Gastroesophageal sphincter (tissue), 4 donors: ENCODE results near the gene HPSE. TPM values are rescaled to one million over a fixed set of nuclear protein-coding genes. Genes with fewer than 3 reads are reported as not detected.

Experiments used
- ATAC-seq: fragments of 150-250 bp; one replicate; pipeline ENCODE4 v1.9.1; 2016; ENCODE audit warnings: mild to moderate bottlenecking, moderate library complexity
- H3K27ac ChIP-seq, 4 donors: fragments of 200-600 bp; sonication (generic) in 3 of 4; 1 replicate in 3 of 4; 2 replicates in 1 of 4; pipeline ENCODE4 v1.5.1; 2016 to 2019
- H3K27me3 ChIP-seq: fragments of 200-600 bp; sonication (generic); one replicate; pipeline ENCODE4 v1.5.1; 2019
- H3K36me3 ChIP-seq, 2 donors: fragments of 200-600 bp; sonication (generic); one replicate each; pipeline ENCODE4 v1.5.1; 2019; ENCODE audit warnings: control low read depth in 1 of 2
- H3K4me1 ChIP-seq, 3 donors: fragments of 200-600 bp; sonication (generic); 1 replicate in 2 of 3; 2 replicates in 1 of 3; pipeline ENCODE4 v1.5.1; 2016 to 2019; ENCODE audit warnings: control low read depth in 2 of 3
- H3K4me3 ChIP-seq, 2 donors: fragments of 200-600 bp; sonication (generic); one replicate each; pipeline ENCODE4 v1.5.1; 2019; ENCODE audit warnings: mild to moderate bottlenecking in 1 of 2, moderate library complexity in 1 of 2
- H3K9me3 ChIP-seq, 3 donors: fragments of 200-600 bp; sonication (generic); one replicate each; pipeline ENCODE4 v1.5.1; 2017 to 2019; ENCODE audit warnings: control low read depth in 2 of 3
- CTCF ChIP-seq, 4 experiments: fragments of 200-600 bp in 2 of 4; fragments of 450-650 bp in 2 of 4; sonication (generic) in 1 of 4; IDR thresholded peaks; one replicate each; pipeline ENCODE4 v1.5.1; 2017 to 2019; ENCODE audit warnings: antibody characterized with exemption in 4 of 4, mild to moderate bottlenecking in 2 of 4, moderate library complexity in 2 of 4
- EP300 ChIP-seq: sonication (generic); formaldehyde crosslinking; IDR thresholded peaks from one replicate; pipeline ENCODE4 v1.6.1; 2017; ENCODE audit warnings: antibody characterized with exemption, mild to moderate bottlenecking
- POLR2A ChIP-seq, 2 donors: fragments of 450-650 bp; IDR thresholded peaks; one replicate each; pipeline ENCODE4 v1.6.1; 2017; ENCODE audit warnings: antibody characterized with exemption in 2 of 2, mild to moderate bottlenecking in 2 of 2, moderate library complexity in 1 of 2
- POLR2AphosphoS5 ChIP-seq: sonication (generic); formaldehyde crosslinking; IDR thresholded peaks from one replicate; pipeline ENCODE4 v1.6.1; 2017; ENCODE audit warnings: antibody characterized with exemption
- WGBS, 2 donors: methylation state at CpG; one replicate each; pipeline ENCODE4 v1.1.5; 2018; ENCODE audit warnings: low coverage in 1 of 2; 5-methylcytosine and 5-hydroxymethylcytosine counted together
- total RNA-seq, 4 donors: library from RNA; depleted of rRNA; stranded (reverse); fragments of >200 nt; gene quantifications; one replicate each; pipeline ENCODE4 v1.1.0, GENCODE V29; 2016

Gene HPSE
- 1 to 10 TPM in 2 of 4 donors, under 1 TPM in 2; 0.47 to 3.3 (median 1.5) TPM for total RNA-seq

GRCh38 chr4:83334425-83335241 lies at the start of gene HPSE:
TSS of gene HPSE (minus strand) at chr4:83334848. CDS start at chr4:83334782, 66 bp downstream.
- no peak for TF ChIP-seq POLR2AphosphoS5
- no peak for TF ChIP-seq EP300
- TF ChIP-seq CTCF (IDR thresholded peaks at IDR 0.05), result no peak
- TF ChIP-seq POLR2A (IDR thresholded peaks at IDR 0.05), result no peak
- WGBS, 2 donors, result 1 to 2% methylated on average over 32 to 40 of the region's 63 CpGs
- peaks cover 0 to 14% (median 3%) of the 10 kb centered on the region in 3 donors for H3K4me1 ChIP-seq
- H3K9me3 ChIP-seq, result peaks cover 0 to 17% (median 0%) of the 10 kb centered on the region in 3 donors
- peaks cover 59% of the 10 kb centered on the region for H3K27me3 ChIP-seq
- ATAC-seq, result peak; percentile 81
- H3K4me3 ChIP-seq, result peak within 1 kb of the TSS; percentile 21 to 54
- no peaks in the 10 kb centered on the region for H3K36me3 ChIP-seq
- H3K27ac ChIP-seq, result peak within 1 kb of the TSS in 1 of 4 donors; percentile 32

- Histone ChIP-seq H3K4me1 (no peaks in the 10 kb centered on the region), H3K27me3 (no peaks in the 10 kb centered on the region), H3K36me3 (no peaks in the 10 kb centered on the region), H3K27ac (no peak overlapping the region), H3K4me3 (no peak overlapping the region), H3K9me3 (peaks cover 0 to 7% (median 0%) of the 10 kb centered on the region in 3 donors)
- 56 to 76% methylated on average over 2 of the region's 2 CpGs for WGBS, 2 donors
- TF ChIP-seq EP300 (no peak), POLR2A (IDR thresholded peaks at IDR 0.05) (no peak), CTCF (IDR thresholded peaks at IDR 0.05) (no peak), POLR2AphosphoS5 (no peak)
- ATAC-seq, result no peak
Observed at GRCh38 chr4:83382850-83383249, 48.2 kb upstream of the HPSE start.

GRCh38 chr4:83381173-83381572 lies 46.5 kb upstream of the HPSE start:
- H3K9me3 ChIP-seq, result peaks cover 0 to 7% (median 0%) of the 10 kb centered on the region in 3 donors
- no peak for TF ChIP-seq POLR2A (IDR thresholded peaks at IDR 0.05)
- TF ChIP-seq CTCF (IDR thresholded peaks at IDR 0.05), result no peak
- no peak for TF ChIP-seq EP300
- TF ChIP-seq POLR2AphosphoS5, result no peak
- no peak overlapping the region for H3K4me3 ChIP-seq
- no peaks in the 10 kb centered on the region for H3K4me1 ChIP-seq
- no peaks in the 10 kb centered on the region for H3K36me3 ChIP-seq
- H3K27ac ChIP-seq, result no peak overlapping the region
- H3K27me3 ChIP-seq, result no peaks in the 10 kb centered on the region
- 91 to 92% methylated on average over 3 to 4 of the region's 4 CpGs for WGBS, 2 donors
- ATAC-seq, result no peak

- H3K36me3 ChIP-seq, result no peaks in the 10 kb centered on the region
- TF ChIP-seq POLR2A (IDR thresholded peaks at IDR 0.05) (no peak), POLR2AphosphoS5 (no peak), EP300 (no peak), CTCF (IDR thresholded peaks at IDR 0.05) (no peak)
- H3K27me3 ChIP-seq, result no peaks in the 10 kb centered on the region
- 85 to 100% methylated on average over 2 to 4 of the region's 5 CpGs for WGBS, 2 donors
- no peaks in the 10 kb centered on the region for H3K4me1 ChIP-seq
- peaks cover 0 to 7% (median 0%) of the 10 kb centered on the region in 3 donors for H3K9me3 ChIP-seq
- H3K27ac ChIP-seq, result no peak overlapping the region
- H3K4me3 ChIP-seq, result no peak overlapping the region
- no peak for ATAC-seq
Observed at GRCh38 chr4:83378419-83378818, 43.8 kb upstream of the HPSE start.

GRCh38 chr4:83372931-83373330 lies 38.3 kb upstream of the HPSE start:
- TF ChIP-seq POLR2AphosphoS5, result no peak
- no peaks in the 10 kb centered on the region for H3K36me3 ChIP-seq
- no peaks in the 10 kb centered on the region for H3K9me3 ChIP-seq
- H3K4me3 ChIP-seq, result no peak overlapping the region
- ATAC-seq, result no peak
- WGBS, 2 donors, result 35 to 75% methylated on average over 1 of the region's 1 CpG
- no peaks in the 10 kb centered on the region for H3K4me1 ChIP-seq
- H3K27ac ChIP-seq, result no peak overlapping the region
- no peaks in the 10 kb centered on the region for H3K27me3 ChIP-seq
